Memory B cell (primary cell): ENCODE measurements around the gene MCCC1.
A peak's percentile ranks its signal among the peaks of the same experiment; 100 is the strongest.

ENCODE experiments used
- ATAC-seq: fragments of 150-1000 bp; cut with Tn5 transposase; 2 replicates; pipeline ENCODE4 v1.10.0; 2021; ENCODE audit warnings: low read depth, mild to moderate bottlenecking, moderate library complexity
- DNase-seq, 2 donors: peaks; one replicate each; pipeline ENCODE4 v3.0.0; 2022; ENCODE audit warnings: low spot score in 2 of 2
- H3K27ac Mint-ChIP-seq: one replicate; pipeline ENCODE4 v1.8.0; 2022; ENCODE audit warnings: mild to moderate bottlenecking, moderate library complexity, mixed read lengths
- H3K27me3 Mint-ChIP-seq: one replicate; pipeline ENCODE4 v1.8.0; 2022; ENCODE audit warnings: mixed read lengths
- H3K36me3 Mint-ChIP-seq: one replicate; pipeline ENCODE4 v1.8.0; 2022; ENCODE audit warnings: mild to moderate bottlenecking, mixed read lengths
- H3K4me1 Mint-ChIP-seq: one replicate; pipeline ENCODE4 v1.8.0; 2022; ENCODE audit warnings: mixed read lengths
- H3K4me3 Mint-ChIP-seq: one replicate; pipeline ENCODE4 v1.8.0; 2022; ENCODE audit warnings: mild to moderate bottlenecking, moderate library complexity, mixed read lengths
- H3K9me3 Mint-ChIP-seq: one replicate; pipeline ENCODE4 v1.8.0; 2022; ENCODE audit warnings: mixed read lengths

The MCCC1 gene

GRCh38 chr3:182972387-182972786 is 126.9 kb downstream of the MCCC1 start:
- H3K27me3 Mint-ChIP-seq = no peaks in the 10 kb centered on the region
- no peak overlapping the region for H3K4me3 Mint-ChIP-seq
- no peaks in the 10 kb centered on the region for H3K9me3 Mint-ChIP-seq
- peaks cover 5% of the 10 kb centered on the region for H3K36me3 Mint-ChIP-seq
- DNase-seq (no peak), ATAC-seq (no peak)
- peaks cover 33% of the 10 kb centered on the region for H3K4me1 Mint-ChIP-seq
- H3K27ac Mint-ChIP-seq = peak overlapping the region; percentile 50

- H3K27me3 Mint-ChIP-seq = no peaks in the 10 kb centered on the region
- no peak overlapping the region for H3K4me3 Mint-ChIP-seq
- peaks cover 33% of the 10 kb centered on the region for H3K4me1 Mint-ChIP-seq
- no peaks in the 10 kb centered on the region for H3K9me3 Mint-ChIP-seq
- DNase-seq (no peak), ATAC-seq (no peak)
- H3K36me3 Mint-ChIP-seq = peaks cover 5% of the 10 kb centered on the region
- peak overlapping the region; percentile 50 for H3K27ac Mint-ChIP-seq
Measured at GRCh38 chr3:182971637-182972036, 127.7 kb downstream of the MCCC1 start.

GRCh38 chr3:182970811-182971418 is 128.4 kb downstream of the MCCC1 start:
- H3K27ac Mint-ChIP-seq = peak overlapping the region; percentile 49
- no peak overlapping the region for H3K4me3 Mint-ChIP-seq
- H3K36me3 Mint-ChIP-seq = peaks cover 5% of the 10 kb centered on the region
- peaks cover 33% of the 10 kb centered on the region for H3K4me1 Mint-ChIP-seq
- no peaks in the 10 kb centered on the region for H3K27me3 Mint-ChIP-seq
- ATAC-seq = no peak
- no peaks in the 10 kb centered on the region for H3K9me3 Mint-ChIP-seq
- DNase-seq = no peak

GRCh38 chr3:182969853-182970252 is 129.4 kb downstream of the MCCC1 start:
- no peak overlapping the region for H3K27ac Mint-ChIP-seq
- no peak for DNase-seq
- no peak overlapping the region for H3K4me3 Mint-ChIP-seq
- no peak for ATAC-seq
- H3K36me3 Mint-ChIP-seq = peaks cover 5% of the 10 kb centered on the region
- no peaks in the 10 kb centered on the region for H3K9me3 Mint-ChIP-seq
- H3K27me3 Mint-ChIP-seq = no peaks in the 10 kb centered on the region
- peaks cover 34% of the 10 kb centered on the region for H3K4me1 Mint-ChIP-seq

- Mint-ChIP-seq H3K36me3 (peaks cover 5% of the 10 kb centered on the region), H3K27me3 (no peaks in the 10 kb centered on the region), H3K4me3 (no peak overlapping the region), H3K4me1 (peaks cover 34% of the 10 kb centered on the region), H3K27ac (peak overlapping the region; percentile 17), H3K9me3 (no peaks in the 10 kb centered on the region)
- no peak for ATAC-seq
- no peak for DNase-seq
Measured at GRCh38 chr3:182969277-182969676, 130.0 kb downstream of the MCCC1 start.

- H3K27me3 Mint-ChIP-seq = no peaks in the 10 kb centered on the region
- H3K4me3 Mint-ChIP-seq = peak overlapping the region; percentile 42
- H3K36me3 Mint-ChIP-seq = peaks cover 5% of the 10 kb centered on the region
- peaks cover 32% of the 10 kb centered on the region for H3K4me1 Mint-ChIP-seq
- H3K27ac Mint-ChIP-seq = peak overlapping the region; percentile 22
- peak; percentile 63 for ATAC-seq
- H3K9me3 Mint-ChIP-seq = no peaks in the 10 kb centered on the region
- DNase-seq = no peak
Measured at GRCh38 chr3:182967218-182968204, 131.8 kb downstream of the MCCC1 start.

GRCh38 chr3:182965861-182966366 is 133.4 kb downstream of the MCCC1 start:
- Mint-ChIP-seq H3K4me3 (no peak overlapping the region), H3K9me3 (no peaks in the 10 kb centered on the region), H3K36me3 (peaks cover 4% of the 10 kb centered on the region), H3K27ac (no peak overlapping the region), H3K27me3 (no peaks in the 10 kb centered on the region), H3K4me1 (peaks cover 27% of the 10 kb centered on the region)
- ATAC-seq = no peak
- no peak for DNase-seq
